ENCODE data around the gene PRKCE.

The PRKCE gene

DNA sequence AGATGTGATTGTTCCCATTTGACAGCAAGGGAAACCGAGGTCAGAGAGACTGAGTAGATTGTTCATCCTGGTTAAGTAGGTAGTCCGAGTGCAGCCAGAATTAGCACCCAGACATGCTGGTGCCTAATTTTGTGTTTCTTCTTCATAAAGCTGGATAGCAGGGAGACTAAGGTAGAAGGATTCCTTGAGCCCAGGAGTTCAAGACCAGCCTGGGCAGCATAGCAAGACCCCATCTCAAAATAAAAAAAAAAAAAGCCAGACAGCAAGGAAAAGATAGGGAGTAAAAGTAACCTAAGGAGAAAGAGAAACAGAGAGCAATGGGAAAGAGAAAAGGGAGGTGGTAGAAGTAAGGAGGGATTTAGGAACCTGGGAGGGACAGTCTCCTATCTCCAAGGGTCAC lies 120.6 kb downstream of the PRKCE start:
- no peak for DNase-seq (ENCODE audit: low spot score)
- TF ChIP-seq, protein P1, sequence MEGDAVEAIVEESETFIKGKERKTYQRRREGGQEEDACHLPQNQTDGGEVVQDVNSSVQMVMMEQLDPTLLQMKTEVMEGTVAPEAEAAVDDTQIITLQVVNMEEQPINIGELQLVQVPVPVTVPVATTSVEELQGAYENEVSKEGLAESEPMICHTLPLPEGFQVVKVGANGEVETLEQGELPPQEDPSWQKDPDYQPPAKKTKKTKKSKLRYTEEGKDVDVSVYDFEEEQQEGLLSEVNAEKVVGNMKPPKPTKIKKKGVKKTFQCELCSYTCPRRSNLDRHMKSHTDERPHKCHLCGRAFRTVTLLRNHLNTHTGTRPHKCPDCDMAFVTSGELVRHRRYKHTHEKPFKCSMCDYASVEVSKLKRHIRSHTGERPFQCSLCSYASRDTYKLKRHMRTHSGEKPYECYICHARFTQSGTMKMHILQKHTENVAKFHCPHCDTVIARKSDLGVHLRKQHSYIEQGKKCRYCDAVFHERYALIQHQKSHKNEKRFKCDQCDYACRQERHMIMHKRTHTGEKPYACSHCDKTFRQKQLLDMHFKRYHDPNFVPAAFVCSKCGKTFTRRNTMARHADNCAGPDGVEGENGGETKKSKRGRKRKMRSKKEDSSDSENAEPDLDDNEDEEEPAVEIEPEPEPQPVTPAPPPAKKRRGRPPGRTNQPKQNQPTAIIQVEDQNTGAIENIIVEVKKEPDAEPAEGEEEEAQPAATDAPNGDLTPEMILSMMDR (IDR thresholded peaks at IDR 0.05; ENCODE audit: extremely low read depth, missing control alignments) = no peak

DNA sequence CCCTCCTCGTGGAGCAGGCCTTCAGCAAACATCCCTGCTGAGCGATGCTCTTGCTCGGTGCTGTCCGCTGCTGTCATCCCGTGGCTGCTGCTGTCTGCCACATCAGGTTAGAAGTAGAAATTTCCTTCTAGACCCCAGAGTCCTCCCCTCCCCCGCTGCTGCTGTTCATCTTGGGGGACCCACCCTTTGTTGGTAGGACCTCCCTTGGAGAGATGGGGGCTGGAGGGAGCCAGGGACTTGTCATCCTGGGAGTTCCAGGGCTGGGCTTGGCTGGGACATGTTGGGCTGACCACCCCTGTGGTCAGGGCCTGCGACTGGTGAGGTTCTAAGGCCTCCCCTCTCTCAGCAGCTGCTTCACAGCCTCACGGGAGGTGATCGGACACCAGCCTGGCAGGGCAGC lies 122.4 kb downstream of the PRKCE start:
- TF ChIP-seq, protein P1 (IDR thresholded peaks at IDR 0.05; ENCODE audit: extremely low read depth, missing control alignments) = no peak
- DNase-seq (ENCODE audit: low spot score) = no peak

DNA sequence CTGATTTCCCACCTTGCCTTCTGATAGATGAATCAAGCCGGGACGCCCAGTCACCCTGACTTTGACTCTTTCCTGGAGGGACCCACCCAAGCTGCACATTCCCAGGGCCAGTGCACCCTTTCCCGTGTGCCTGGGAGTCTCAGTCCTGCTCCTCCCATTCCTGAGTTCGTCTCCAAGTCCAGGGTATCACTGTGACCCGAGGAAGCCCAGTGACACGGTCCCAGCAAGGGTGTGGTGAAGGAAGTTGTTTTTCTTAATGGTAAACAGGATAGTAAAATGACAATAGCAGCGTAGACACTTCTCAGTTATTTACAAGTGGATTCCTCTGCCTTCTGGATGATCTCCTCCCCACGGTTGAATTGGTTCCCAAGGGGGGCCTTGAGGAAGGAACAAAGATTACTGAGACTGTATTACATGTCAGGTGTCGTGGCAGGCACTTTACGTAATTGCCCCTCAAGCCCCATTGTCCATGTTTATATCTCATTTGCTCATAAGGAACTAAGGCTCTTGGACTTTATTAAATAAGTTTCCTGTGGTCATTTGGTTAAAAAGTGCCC lies 123.3 kb downstream of the PRKCE start:
- TF ChIP-seq, protein P1 (IDR thresholded peaks at IDR 0.05; ENCODE audit: extremely low read depth, missing control alignments) = no peak
- DNase-seq (ENCODE audit: low spot score) = no peak

DNA sequence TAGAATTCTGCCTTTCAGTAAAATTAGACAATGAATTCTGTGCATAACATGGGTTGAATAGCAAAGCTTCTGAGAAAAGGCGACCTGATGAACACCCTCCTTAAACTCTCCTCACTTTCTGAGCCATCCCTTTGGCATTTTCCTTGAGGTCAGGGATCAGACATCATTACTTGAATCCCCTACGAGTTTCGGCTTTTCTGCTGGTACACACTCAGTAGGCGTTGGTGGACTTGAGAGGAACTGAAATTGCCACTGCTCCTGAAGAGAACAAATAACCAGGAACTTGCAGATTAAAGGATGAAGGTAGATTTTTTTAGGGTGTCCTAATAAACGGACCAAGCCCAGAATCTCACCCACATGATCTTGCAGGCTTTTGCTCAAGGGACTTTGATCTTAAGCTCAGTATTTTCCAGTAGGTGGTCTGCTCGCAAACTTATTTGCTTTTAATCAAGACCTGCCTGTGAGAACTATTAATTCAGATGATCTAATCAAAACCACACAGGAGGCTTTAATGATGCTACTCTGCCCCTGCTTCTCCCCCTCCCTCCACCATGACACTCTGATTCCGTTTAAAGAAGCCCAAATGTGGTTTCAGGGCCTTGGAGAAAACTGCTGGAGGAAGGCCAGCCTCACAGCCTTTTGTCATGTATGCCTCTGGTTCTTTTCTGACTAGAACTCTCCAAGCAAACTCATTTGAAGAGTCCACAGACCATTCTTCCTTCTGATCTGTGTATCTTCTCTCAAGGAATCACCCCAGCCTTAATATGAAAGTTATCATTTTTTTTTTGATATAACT lies 124.9 kb downstream of the PRKCE start:
- TF ChIP-seq, protein P1 (IDR thresholded peaks at IDR 0.05; ENCODE audit: extremely low read depth, missing control alignments) = no peak
- DNase-seq (ENCODE audit: low spot score) = no peak

DNA sequence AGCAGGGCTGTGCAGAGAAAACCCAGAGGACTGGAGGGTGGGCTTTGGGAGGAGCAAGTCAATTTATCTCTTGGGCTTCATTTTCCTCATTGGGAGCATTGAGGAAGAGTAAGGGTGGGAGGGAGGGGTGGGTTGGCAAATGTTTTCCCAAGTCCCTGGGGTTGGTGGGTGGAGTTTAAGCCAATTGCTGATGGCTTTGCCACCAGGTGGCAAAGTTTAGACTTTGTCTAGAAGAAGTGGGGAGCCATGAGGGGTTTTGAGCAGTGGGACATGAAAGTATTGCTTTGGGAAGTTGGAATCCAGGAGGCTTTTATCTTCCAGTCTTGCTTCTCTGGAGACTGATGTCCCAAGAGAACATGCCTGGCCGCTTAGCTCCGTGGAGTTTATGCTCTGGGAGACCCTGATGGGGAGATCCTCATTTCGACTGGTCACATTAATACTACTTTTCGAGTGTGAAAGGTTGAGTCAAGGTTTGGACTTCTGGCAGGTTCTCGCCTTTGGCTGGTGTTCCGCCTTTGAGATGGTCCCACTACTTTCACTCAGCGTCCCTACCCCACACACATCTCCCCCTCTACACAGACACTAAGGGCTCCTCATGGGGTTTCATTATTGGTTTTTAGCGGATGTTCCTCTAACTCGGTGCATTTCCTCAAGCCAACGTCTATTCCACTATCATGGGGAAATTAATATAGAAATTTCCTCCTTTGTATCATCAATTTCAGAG lies 126.7 kb downstream of the PRKCE start:
- DNase-seq (ENCODE audit: low spot score) = no peak
- TF ChIP-seq, protein P1 (IDR thresholded peaks at IDR 0.05; ENCODE audit: extremely low read depth, missing control alignments) = no peak

DNA sequence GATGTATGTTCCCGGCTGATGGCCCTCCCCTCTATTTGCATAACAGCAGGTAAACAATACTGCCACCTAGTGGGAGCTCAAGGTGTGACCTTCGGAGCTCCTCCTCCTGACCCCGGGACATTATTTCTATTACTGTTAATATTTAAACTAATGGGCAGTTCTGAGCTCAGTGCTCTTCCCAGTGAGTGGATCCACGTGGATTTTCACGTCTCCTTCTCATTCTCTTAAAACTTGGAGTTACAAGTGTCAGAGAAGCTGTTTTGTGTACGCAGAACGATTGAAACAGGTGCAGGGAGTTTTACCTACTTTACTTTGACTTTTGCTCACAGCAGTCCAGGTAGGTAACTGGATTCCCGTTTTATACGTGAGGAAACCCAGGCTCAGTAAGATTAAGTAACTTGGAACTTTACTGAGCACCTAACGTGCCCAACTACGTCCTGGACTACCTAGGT lies 127.3 kb downstream of the PRKCE start:
- TF ChIP-seq, protein P1 (IDR thresholded peaks at IDR 0.05; ENCODE audit: extremely low read depth, missing control alignments) = peak; percentile 40
- peak; percentile 61 for DNase-seq (ENCODE audit: low spot score)

All from GM20000 (cell line).